ENCODE measurements around the gene FECH. TPM values are rescaled to one million over a fixed set of nuclear protein-coding genes. Genes with fewer than 3 reads are reported as not detected.

The FECH gene
- total and polyA plus RNA-seq, 10 of the 15 experiments (the other 5 are each of a cell fraction or from before 2014, with no cell fraction given) = 9.9 to 50.0 (median 30.1) TPM

DNA sequence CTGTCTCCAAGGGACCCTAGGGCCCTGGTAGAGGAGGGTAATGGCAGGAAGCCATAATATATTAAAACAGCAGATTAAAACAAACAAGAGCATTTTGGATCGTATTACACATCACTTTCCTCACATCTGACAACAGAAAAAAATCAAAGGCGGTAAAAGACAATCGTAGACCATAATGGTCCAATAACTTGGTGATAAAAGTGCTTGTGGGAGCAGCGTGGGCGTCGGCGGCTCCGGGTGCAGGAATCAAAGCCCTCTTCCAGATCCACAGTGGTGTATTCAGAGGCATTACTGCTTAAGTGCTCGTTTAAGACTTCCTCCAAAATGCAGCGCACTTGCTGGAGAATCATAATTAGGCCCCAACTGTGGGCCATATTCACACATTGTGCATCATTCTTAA lies 68.0 kb downstream of the FECH start:
- no peak for DNase-seq (ENCODE audit: low read depth, low spot score)
- POLR2A ChIA-PET = no interaction called here

More for the DNA sequence above, 68.0 kb downstream of the FECH start:
- no peak overlapping the region for H3K4me2 ChIP-seq (ENCODE audit: control insufficient read depth, insufficient read depth)
- intact Hi-C loops (cut with micrococcal nuclease; ENCODE audit: unreplicated experiment) (no loop called here), in situ Hi-C loops (cut with MboI) (no loop called here)
- H3K9ac ChIP-seq (ENCODE audit: control insufficient read depth, insufficient read depth, low read length) = no peak overlapping the region
- H3K79me2 ChIP-seq (ENCODE audit: control insufficient read depth, insufficient read depth, low read length) = no peaks in the 10 kb centered on the region
- H3K27ac ChIP-seq (ENCODE audit: control insufficient read depth, insufficient read depth) = no peak overlapping the region
- ChIA-PET SMC1A (ENCODE audit: uncharacterized antibody, unreplicated experiment) (interaction anchor here (0.6 kb wide), 1 partner anchor 784 kb away, joined by 3 read pairs; no protein-coding TSS in a partner anchor), CTCF (no interaction called here), RAD21 (ENCODE audit: unreplicated experiment) (no interaction called here)
- no peaks in the 10 kb centered on the region for H3K9me3 ChIP-seq (replicated peaks; ENCODE audit: control insufficient read depth, insufficient read depth, low read length)
- FAIRE-seq (no peak), ATAC-seq (no peak)
- no peak overlapping the region for H3K4me3 ChIP-seq
- H2AFZ ChIP-seq (ENCODE audit: control insufficient read depth, low read depth, low read length) = no peak overlapping the region
- no peaks in the 10 kb centered on the region for H4K20me1 ChIP-seq (ENCODE audit: control insufficient read depth, insufficient read depth)
- WGBS (ENCODE audit: insufficient coverage, insufficient replicate concordance, low lambda C conversion rate, missing lambda C conversion rate) = 47% methylated on average over 10 of the region's 10 CpGs
- TF ChIP-seq STAT3 (IDR thresholded peaks at IDR 0.05; ENCODE audit: low read depth, low read length) (no peak), BCL3 (IDR thresholded peaks at IDR 0.05; ENCODE audit: borderline replicate concordance, insufficient read depth, low read depth, low read length, poor library complexity, severe bottlenecking) (no peak), SUZ12 (IDR thresholded peaks at IDR 0.05; ENCODE audit: unreplicated experiment) (no peak), YBX1 (IDR thresholded peaks at IDR 0.05) (no peak), ATF7 (IDR thresholded peaks at IDR 0.05; ENCODE audit: low read depth) (no peak), POLR2AphosphoS5 (IDR thresholded peaks at IDR 0.05; ENCODE audit: low read length) (no peak), NBN (IDR thresholded peaks at IDR 0.05) (no peak), SIN3A (IDR thresholded peaks at IDR 0.05; ENCODE audit: low read depth, low read length) (no peak), CREB1 (IDR thresholded peaks at IDR 0.05; ENCODE audit: low read depth) (no peak), BACH1 (IDR thresholded peaks at IDR 0.05; ENCODE audit: borderline replicate concordance) (no peak), MTA2 (IDR thresholded peaks at IDR 0.05; ENCODE audit: low read depth) (no peak), NFYA (IDR thresholded peaks at IDR 0.05; ENCODE audit: borderline replicate concordance, low read depth, low read length) (no peak), RBBP5 (conservative IDR thresholded peaks at IDR 0.05) (no peak), CHD2 (IDR thresholded peaks at IDR 0.05; ENCODE audit: borderline replicate concordance, low read depth, low read length) (no peak), RFX5 (IDR thresholded peaks at IDR 0.05; ENCODE audit: low read depth, low read length) (no peak), FOS (IDR thresholded peaks at IDR 0.05; ENCODE audit: borderline replicate concordance, extremely low read depth, insufficient read length) (no peak)
- TF ChIP-seq, protein P1, sequence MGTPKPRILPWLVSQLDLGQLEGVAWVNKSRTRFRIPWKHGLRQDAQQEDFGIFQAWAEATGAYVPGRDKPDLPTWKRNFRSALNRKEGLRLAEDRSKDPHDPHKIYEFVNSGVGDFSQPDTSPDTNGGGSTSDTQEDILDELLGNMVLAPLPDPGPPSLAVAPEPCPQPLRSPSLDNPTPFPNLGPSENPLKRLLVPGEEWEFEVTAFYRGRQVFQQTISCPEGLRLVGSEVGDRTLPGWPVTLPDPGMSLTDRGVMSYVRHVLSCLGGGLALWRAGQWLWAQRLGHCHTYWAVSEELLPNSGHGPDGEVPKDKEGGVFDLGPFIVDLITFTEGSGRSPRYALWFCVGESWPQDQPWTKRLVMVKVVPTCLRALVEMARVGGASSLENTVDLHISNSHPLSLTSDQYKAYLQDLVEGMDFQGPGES (IDR thresholded peaks at IDR 0.05) = no peak
- TF ChIP-seq, protein P2, sequence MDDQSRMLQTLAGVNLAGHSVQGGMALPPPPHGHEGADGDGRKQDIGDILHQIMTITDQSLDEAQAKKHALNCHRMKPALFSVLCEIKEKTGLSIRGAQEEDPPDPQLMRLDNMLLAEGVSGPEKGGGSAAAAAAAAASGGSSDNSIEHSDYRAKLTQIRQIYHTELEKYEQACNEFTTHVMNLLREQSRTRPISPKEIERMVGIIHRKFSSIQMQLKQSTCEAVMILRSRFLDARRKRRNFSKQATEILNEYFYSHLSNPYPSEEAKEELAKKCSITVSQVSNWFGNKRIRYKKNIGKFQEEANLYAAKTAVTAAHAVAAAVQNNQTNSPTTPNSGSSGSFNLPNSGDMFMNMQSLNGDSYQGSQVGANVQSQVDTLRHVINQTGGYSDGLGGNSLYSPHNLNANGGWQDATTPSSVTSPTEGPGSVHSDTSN (IDR thresholded peaks at IDR 0.05; ENCODE audit: insufficient replicate concordance, low read depth, low read length) = no peak
- H3K4me1 ChIP-seq (ENCODE audit: control insufficient read depth, insufficient read depth, low read length) = no peaks in the 10 kb centered on the region
- no peaks in the 10 kb centered on the region for H3K36me3 ChIP-seq (ENCODE audit: control insufficient read depth in 2 of 2, insufficient read depth in 2 of 2, low read length in 1 of 2)
- BruUV-seq (replicated peaks) = no TSS peak
- H3K27me3 ChIP-seq (replicated peaks in 1 of 2; ENCODE audit: control insufficient read depth in 2 of 2, insufficient read depth in 2 of 2, low read length in 1 of 2) = peaks cover 0 to 3% of the 10 kb centered on the region in 2 experiments; a peak in 1 of 4 replicates

Data from GM12878 (cell line).